Loucy (cell line): ENCODE results near the gene EIF6.

Source experiments
- H2AFZ ChIP-seq: fragments of 200-600 bp; sonication (generic); 2 replicates; pipeline ENCODE4 v1.6.0; 2016; ENCODE audit warnings: antibody characterized with exemption, mild to moderate bottlenecking, low read length, moderate library complexity
- H3F3A ChIP-seq: fragments of 200-600 bp; 2 replicates; pipeline ENCODE4 v1.6.0; 2016; ENCODE audit warnings: antibody characterized with exemption, low read depth, mild to moderate bottlenecking
- H3K27me3 ChIP-seq: fragments of 200-600 bp; sonication (generic); 2 replicates; pipeline ENCODE4 v1.6.1; 2014; ENCODE audit warnings: low read length, mild to moderate bottlenecking; ENCODE audit not compliant: insufficient read depth, poor library complexity, severe bottlenecking
- H3K36me3 ChIP-seq: fragments of 200-600 bp; sonication (generic); 2 replicates; pipeline ENCODE4 v1.6.1; 2016; ENCODE audit warnings: low read length; ENCODE audit not compliant: insufficient read depth
- H3K4me1 ChIP-seq: fragments of 200-600 bp; sonication (generic); 2 replicates; pipeline ENCODE4 v1.5.1; 2014; ENCODE audit warnings: low read length, mild to moderate bottlenecking; ENCODE audit not compliant: insufficient read depth, poor library complexity, severe bottlenecking
- H3K4me2 ChIP-seq: fragments of 200-600 bp; sonication (generic); 2 replicates; pipeline ENCODE4 v1.6.0; 2014; ENCODE audit warnings: antibody characterized with exemption, low read length, low read depth, mild to moderate bottlenecking; ENCODE audit not compliant: poor library complexity, severe bottlenecking
- H3K4me3 ChIP-seq: fragments of 200-600 bp; sonication (generic); 2 replicates; pipeline ENCODE4 v1.5.1; 2014; ENCODE audit warnings: low read length, mild to moderate bottlenecking, mixed read lengths; ENCODE audit not compliant: poor library complexity, severe bottlenecking
- H3K79me2 ChIP-seq: fragments of 200-600 bp; sonication (generic); 2 replicates; pipeline ENCODE4 v1.6.1; 2014; ENCODE audit warnings: low read length; ENCODE audit not compliant: insufficient read depth
- H3K9ac ChIP-seq: fragments of 200-600 bp; sonication (generic); 2 replicates; pipeline ENCODE4 v1.6.0; 2014; ENCODE audit warnings: mild to moderate bottlenecking, low read depth, low read length, moderate library complexity; ENCODE audit not compliant: poor library complexity, severe bottlenecking
- H3K9me2 ChIP-seq: fragments of 200-600 bp; sonication (generic); replicated peaks from 2 replicates; pipeline ENCODE4 v1.6.1; 2016; ENCODE audit warnings: low read depth, low read length, mixed read lengths
- H3K9me3 ChIP-seq: fragments of 200-600 bp; sonication (generic); 2 replicates; pipeline ENCODE4 v1.6.1; 2014; ENCODE audit warnings: mild to moderate bottlenecking, antibody characterized with exemption, low read length, low read depth; ENCODE audit not compliant: insufficient read depth
- H4K20me1 ChIP-seq: fragments of 200-600 bp; sonication (generic); 2 replicates; pipeline ENCODE4 v1.6.0; 2014; ENCODE audit warnings: antibody characterized with exemption, low read length, mild to moderate bottlenecking; ENCODE audit not compliant: insufficient read depth, poor library complexity, severe bottlenecking
- EZH2phosphoT487 ChIP-seq: fragments of 200-600 bp; IDR thresholded peaks from 2 replicates; pipeline ENCODE4 v1.6.1; 2018; ENCODE audit warnings: antibody characterized with exemption, mild to moderate bottlenecking, moderate library complexity, borderline replicate concordance
- TF ChIP-seq, protein P1 (sequence below): fragments of 200-600 bp; sonication (generic); conservative IDR thresholded peaks from 2 replicates; pipeline ENCODE4 v1.5.1; 2014; ENCODE audit warnings: mild to moderate bottlenecking, antibody characterized with exemption, low read length

The EIF6 gene

DNA sequence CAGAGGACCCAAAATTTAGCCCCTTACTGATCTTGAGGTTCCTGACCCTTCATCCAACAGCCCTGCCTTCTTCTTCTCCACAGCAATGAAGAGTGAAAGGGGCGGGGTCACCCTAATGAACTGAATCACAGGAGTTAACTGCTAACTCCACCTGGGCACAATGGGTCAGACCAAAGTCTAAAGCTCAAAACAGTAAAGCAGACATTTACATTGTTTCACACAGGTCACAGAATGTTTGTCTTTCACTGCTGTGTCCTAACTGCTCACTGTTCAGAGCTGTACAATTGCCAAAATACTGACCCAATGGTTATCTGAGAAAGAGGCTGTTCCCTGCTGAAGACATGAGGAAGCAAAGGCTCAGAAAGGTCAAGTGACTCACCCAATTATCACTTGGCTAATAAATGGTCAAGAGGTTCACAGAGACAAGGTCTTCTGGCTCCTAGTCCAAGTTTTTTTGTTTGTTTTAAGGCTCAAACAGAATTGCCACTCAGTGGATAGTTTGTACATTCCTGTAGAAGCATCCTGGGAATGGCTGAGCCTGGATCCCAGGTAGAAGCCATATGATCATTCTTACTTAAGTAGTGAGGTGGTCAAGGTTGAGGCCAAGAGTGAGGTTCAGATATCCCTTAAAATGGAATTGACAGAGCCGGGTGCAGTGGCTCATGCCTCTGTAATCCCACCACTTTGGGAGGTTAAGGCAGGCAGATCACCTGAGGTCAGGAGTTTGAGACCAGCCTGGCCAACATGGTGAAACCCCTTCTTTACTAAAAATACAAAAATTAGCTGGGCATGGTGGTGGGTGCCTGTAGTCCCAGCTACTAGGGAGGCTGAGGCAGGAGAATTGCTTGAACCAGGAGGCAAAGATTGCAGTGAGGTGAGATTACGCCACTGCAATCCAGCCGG lies 42.8 kb upstream of the EIF6 start:
- no peak overlapping the region for H3K4me3 ChIP-seq
- H3K9me3 ChIP-seq, result no peaks in the 10 kb centered on the region
- no peak overlapping the region for H2AFZ ChIP-seq
- H3K4me1 ChIP-seq, result no peaks in the 10 kb centered on the region
- H3K36me3 ChIP-seq, result no peaks in the 10 kb centered on the region
- no peaks in the 10 kb centered on the region for H3K9me2 ChIP-seq
- H3K9ac ChIP-seq, result no peak overlapping the region
- H3F3A ChIP-seq, result no peaks in the 10 kb centered on the region
- H3K79me2 ChIP-seq, result no peaks in the 10 kb centered on the region
- no peak overlapping the region for H3K4me2 ChIP-seq
- no peaks in the 10 kb centered on the region for H3K27me3 ChIP-seq
- TF ChIP-seq, protein P1, sequence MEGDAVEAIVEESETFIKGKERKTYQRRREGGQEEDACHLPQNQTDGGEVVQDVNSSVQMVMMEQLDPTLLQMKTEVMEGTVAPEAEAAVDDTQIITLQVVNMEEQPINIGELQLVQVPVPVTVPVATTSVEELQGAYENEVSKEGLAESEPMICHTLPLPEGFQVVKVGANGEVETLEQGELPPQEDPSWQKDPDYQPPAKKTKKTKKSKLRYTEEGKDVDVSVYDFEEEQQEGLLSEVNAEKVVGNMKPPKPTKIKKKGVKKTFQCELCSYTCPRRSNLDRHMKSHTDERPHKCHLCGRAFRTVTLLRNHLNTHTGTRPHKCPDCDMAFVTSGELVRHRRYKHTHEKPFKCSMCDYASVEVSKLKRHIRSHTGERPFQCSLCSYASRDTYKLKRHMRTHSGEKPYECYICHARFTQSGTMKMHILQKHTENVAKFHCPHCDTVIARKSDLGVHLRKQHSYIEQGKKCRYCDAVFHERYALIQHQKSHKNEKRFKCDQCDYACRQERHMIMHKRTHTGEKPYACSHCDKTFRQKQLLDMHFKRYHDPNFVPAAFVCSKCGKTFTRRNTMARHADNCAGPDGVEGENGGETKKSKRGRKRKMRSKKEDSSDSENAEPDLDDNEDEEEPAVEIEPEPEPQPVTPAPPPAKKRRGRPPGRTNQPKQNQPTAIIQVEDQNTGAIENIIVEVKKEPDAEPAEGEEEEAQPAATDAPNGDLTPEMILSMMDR, result no peak
- TF ChIP-seq EZH2phosphoT487, result no peak
- no peaks in the 10 kb centered on the region for H4K20me1 ChIP-seq

DNA sequence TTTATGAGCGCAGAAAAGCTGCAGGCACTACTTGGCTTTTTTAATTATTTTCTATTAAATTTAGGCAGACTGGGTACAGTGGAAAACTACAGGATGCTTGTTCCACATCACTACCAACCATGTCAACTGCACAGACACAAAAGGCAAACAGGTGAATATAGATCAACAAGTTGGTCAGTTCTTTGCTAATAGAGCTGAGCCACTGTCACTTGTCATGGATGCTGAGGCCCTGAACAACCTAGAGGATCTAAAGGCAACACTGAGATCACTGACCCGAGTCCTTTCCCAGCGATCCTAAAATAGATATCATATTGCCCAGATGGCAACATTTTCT lies 42.1 kb upstream of the EIF6 start:
- no peaks in the 10 kb centered on the region for H3K27me3 ChIP-seq
- no peak overlapping the region for H3K4me3 ChIP-seq
- no peaks in the 10 kb centered on the region for H3K79me2 ChIP-seq
- H2AFZ ChIP-seq, result no peak overlapping the region
- no peak overlapping the region for H3K4me2 ChIP-seq
- no peaks in the 10 kb centered on the region for H3K4me1 ChIP-seq
- no peaks in the 10 kb centered on the region for H3K36me3 ChIP-seq
- no peak overlapping the region for H3K9ac ChIP-seq
- no peaks in the 10 kb centered on the region for H3F3A ChIP-seq
- TF ChIP-seq EZH2phosphoT487, result no peak
- TF ChIP-seq, protein P1, result no peak
- H3K9me3 ChIP-seq, result no peaks in the 10 kb centered on the region
- no peaks in the 10 kb centered on the region for H4K20me1 ChIP-seq
- no peaks in the 10 kb centered on the region for H3K9me2 ChIP-seq

DNA sequence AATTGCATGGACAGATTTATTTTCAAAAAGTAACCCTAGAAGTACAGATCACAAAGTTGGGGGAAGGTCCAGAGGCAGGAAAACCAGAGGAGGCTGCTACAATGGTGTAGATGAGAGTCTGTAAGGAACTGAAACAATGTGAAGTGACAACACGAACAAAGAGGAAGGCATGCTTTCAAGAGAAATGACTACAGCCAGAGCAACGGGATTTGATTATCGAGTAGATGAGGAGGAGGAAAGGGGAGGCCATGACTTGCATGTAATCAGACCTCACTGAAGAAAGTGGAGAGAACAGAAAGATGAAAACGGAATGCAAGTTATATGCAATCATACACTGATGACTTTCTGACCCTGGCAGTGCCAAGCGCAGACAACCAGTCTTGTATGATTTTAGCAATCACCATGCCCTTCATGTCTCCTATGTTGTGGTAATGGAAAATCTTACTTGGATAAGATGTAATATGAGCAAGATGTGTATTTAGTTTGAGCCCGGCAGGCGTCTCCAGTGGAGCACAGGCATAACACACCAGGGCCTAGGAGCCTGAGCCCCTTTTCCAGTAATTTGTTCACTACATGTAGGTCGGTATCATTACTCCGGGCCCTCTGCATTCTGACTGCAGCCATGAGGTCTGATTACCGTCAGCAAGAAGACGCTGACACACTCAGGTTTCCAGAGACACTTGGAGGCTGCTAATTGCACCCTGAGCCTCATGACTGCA lies 41.6 kb upstream of the EIF6 start:
- no peaks in the 10 kb centered on the region for H3K4me1 ChIP-seq
- no peaks in the 10 kb centered on the region for H3K9me2 ChIP-seq
- H4K20me1 ChIP-seq, result no peaks in the 10 kb centered on the region
- H3K4me3 ChIP-seq, result no peak overlapping the region
- H3K27me3 ChIP-seq, result no peaks in the 10 kb centered on the region
- H2AFZ ChIP-seq, result no peak overlapping the region
- H3K9ac ChIP-seq, result no peak overlapping the region
- H3K79me2 ChIP-seq, result no peaks in the 10 kb centered on the region
- H3F3A ChIP-seq, result no peaks in the 10 kb centered on the region
- no peaks in the 10 kb centered on the region for H3K9me3 ChIP-seq
- no peak for TF ChIP-seq EZH2phosphoT487
- TF ChIP-seq, protein P1, result no peak
- no peaks in the 10 kb centered on the region for H3K36me3 ChIP-seq
- no peak overlapping the region for H3K4me2 ChIP-seq
